ENCODE results near the gene RPS6KA3.
A peak's percentile ranks its signal among the peaks of the same experiment; 100 is the strongest.
"Not testable (repeated sequence)": the region's sequence is repeated elsewhere in the genome, so short reads cannot be mapped to it uniquely, and the experiment has no call there.

The RPS6KA3 gene

GRCh38 chrX:20271186-20271585 lies 4.5 kb upstream of the RPS6KA3 start:
- peaks cover 16% of the 10 kb centered on the region for H3K36me3 Mint-ChIP-seq
- no peak for DNase-seq (ENCODE audit: low spot score in 2 of 2)
- no peak for ATAC-seq
- H3K9me3 Mint-ChIP-seq, result no peaks in the 10 kb centered on the region
- H3K4me1 Mint-ChIP-seq, result peaks cover 5% of the 10 kb centered on the region
- no peak overlapping the region for H3K27ac Mint-ChIP-seq
- no peak overlapping the region for H3K4me3 Mint-ChIP-seq

GRCh38 chrX:20270562-20270890 lies 3.8 kb upstream of the RPS6KA3 start:
- H3K36me3 Mint-ChIP-seq, result peaks cover 22% of the 10 kb centered on the region
- H3K4me3 Mint-ChIP-seq, result no peak overlapping the region
- no peaks in the 10 kb centered on the region for H3K4me1 Mint-ChIP-seq
- no peak for DNase-seq (ENCODE audit: low spot score in 2 of 2)
- no peaks in the 10 kb centered on the region for H3K9me3 Mint-ChIP-seq
- no peak for ATAC-seq
- no peak overlapping the region for H3K27ac Mint-ChIP-seq

GRCh38 chrX:20269848-20270561 lies 3.3 kb upstream of the RPS6KA3 start:
- DNase-seq (ENCODE audit: low spot score in 2 of 2) (no peak), ATAC-seq (no peak)
- peaks cover 2% of the 10 kb centered on the region for H3K4me1 Mint-ChIP-seq
- no peak overlapping the region for H3K27ac Mint-ChIP-seq
- H3K4me3 Mint-ChIP-seq, result no peak overlapping the region
- peaks cover 28% of the 10 kb centered on the region for H3K36me3 Mint-ChIP-seq
- no peaks in the 10 kb centered on the region for H3K9me3 Mint-ChIP-seq

- ATAC-seq (no peak), DNase-seq (ENCODE audit: low spot score in 2 of 2) (peak in 1 of 2 donors; percentile 48)
- H3K36me3 Mint-ChIP-seq, result peaks cover 31% of the 10 kb centered on the region
- H3K27ac Mint-ChIP-seq, result peak overlapping the region; percentile 98
- H3K9me3 Mint-ChIP-seq, result no peaks in the 10 kb centered on the region
- peaks cover 10% of the 10 kb centered on the region for H3K4me1 Mint-ChIP-seq
- peak overlapping the region; percentile 81 for H3K4me3 Mint-ChIP-seq
These were observed 1.4 kb upstream of the RPS6KA3 start for GRCh38 chrX:20267931-20268701.

- no peak for DNase-seq (ENCODE audit: low spot score in 2 of 2)
- H3K27ac Mint-ChIP-seq, result peak overlapping the region; percentile 98
- H3K36me3 Mint-ChIP-seq, result peaks cover 31% of the 10 kb centered on the region
- H3K9me3 Mint-ChIP-seq, result no peaks in the 10 kb centered on the region
- peak overlapping the region; percentile 81 for H3K4me3 Mint-ChIP-seq
- peaks cover 11% of the 10 kb centered on the region for H3K4me1 Mint-ChIP-seq
- ATAC-seq, result no peak
These were observed 860 bp upstream of the RPS6KA3 start for GRCh38 chrX:20267607-20267930.

GRCh38 chrX:20265726-20266681 lies 705 bp downstream of the RPS6KA3 start:
- peak; percentile 29 for ATAC-seq
- Mint-ChIP-seq H3K4me1 (peaks cover 20% of the 10 kb centered on the region), H3K27ac (peak overlapping the region; percentile 98), H3K9me3 (no peaks in the 10 kb centered on the region), H3K36me3 (peaks cover 31% of the 10 kb centered on the region), H3K4me3 (peak overlapping the region; percentile 81)
- DNase-seq (ENCODE audit: low spot score in 2 of 2), result peak; percentile 7 to 71

GRCh38 chrX:20265221-20265725 lies 1.4 kb downstream of the RPS6KA3 start:
- ATAC-seq (peak; percentile 84), DNase-seq (ENCODE audit: low spot score in 2 of 2) (peak; percentile 33 to 81)
- no peaks in the 10 kb centered on the region for H3K9me3 Mint-ChIP-seq
- peak overlapping the region; percentile 81 for H3K4me3 Mint-ChIP-seq
- peak overlapping the region; percentile 98 for H3K27ac Mint-ChIP-seq
- H3K36me3 Mint-ChIP-seq, result peaks cover 31% of the 10 kb centered on the region
- peaks cover 26% of the 10 kb centered on the region for H3K4me1 Mint-ChIP-seq

- ATAC-seq (no peak), DNase-seq (ENCODE audit: low spot score in 2 of 2) (no peak)
- no peaks in the 10 kb centered on the region for H3K9me3 Mint-ChIP-seq
- H3K36me3 Mint-ChIP-seq, result peaks cover 37% of the 10 kb centered on the region
- peak overlapping the region; percentile 81 for H3K4me3 Mint-ChIP-seq
- H3K27ac Mint-ChIP-seq, result peak overlapping the region; percentile 83
- H3K4me1 Mint-ChIP-seq, result peaks cover 34% of the 10 kb centered on the region
These were observed 3.2 kb downstream of the RPS6KA3 start for GRCh38 chrX:20263474-20263873.

GRCh38 chrX:20260885-20261284 lies 5.8 kb downstream of the RPS6KA3 start:
- peaks cover 35% of the 10 kb centered on the region for H3K4me1 Mint-ChIP-seq
- peak overlapping the region; percentile 73 for H3K27ac Mint-ChIP-seq
- DNase-seq (ENCODE audit: low spot score in 2 of 2) (no peak), ATAC-seq (peak; percentile 53)
- H3K9me3 Mint-ChIP-seq, result no peaks in the 10 kb centered on the region
- peak overlapping the region; percentile 33 for H3K4me3 Mint-ChIP-seq
- H3K36me3 Mint-ChIP-seq, result peaks cover 27% of the 10 kb centered on the region

GRCh38 chrX:20254712-20255299 lies 11.9 kb downstream of the RPS6KA3 start:
- Mint-ChIP-seq H3K4me1 (peaks cover 35% of the 10 kb centered on the region), H3K9me3 (peaks cover 3% of the 10 kb centered on the region), H3K36me3 (peaks cover 56% of the 10 kb centered on the region), H3K27ac (no peak overlapping the region), H3K4me3 (no peak overlapping the region)
- ATAC-seq, result no peak
- no peak for DNase-seq (ENCODE audit: low spot score in 2 of 2)

GRCh38 chrX:20253232-20253543 lies 13.5 kb downstream of the RPS6KA3 start:
- Mint-ChIP-seq H3K4me1 (peaks cover 42% of the 10 kb centered on the region), H3K4me3 (peak overlapping the region; percentile 35)
- ATAC-seq, result no peak

GRCh38 chrX:20252381-20253231 lies 14.1 kb downstream of the RPS6KA3 start:
- DNase-seq (ENCODE audit: low spot score in 2 of 2) (peak; percentile 59 to 78), ATAC-seq (peak; percentile 99)
- H3K27ac Mint-ChIP-seq, result peak overlapping the region; percentile 89
- H3K4me3 Mint-ChIP-seq, result peak overlapping the region; percentile 35
- H3K4me1 Mint-ChIP-seq, result peaks cover 42% of the 10 kb centered on the region
- peaks cover 57% of the 10 kb centered on the region for H3K36me3 Mint-ChIP-seq
- H3K9me3 Mint-ChIP-seq, result peaks cover 3% of the 10 kb centered on the region

More at GRCh38 chrX:20253232-20253543, 13.5 kb downstream of the RPS6KA3 start:
- Mint-ChIP-seq H3K9me3 (peaks cover 3% of the 10 kb centered on the region), H3K27ac (no peak overlapping the region), H3K36me3 (peaks cover 57% of the 10 kb centered on the region)
- DNase-seq (ENCODE audit: low spot score in 2 of 2), result no peak

- DNase-seq (ENCODE audit: low spot score in 2 of 2) (no peak), ATAC-seq (no peak)
- peaks cover 3% of the 10 kb centered on the region for H3K9me3 Mint-ChIP-seq
- H3K4me3 Mint-ChIP-seq, result peak overlapping the region; percentile 35
- H3K4me1 Mint-ChIP-seq, result peaks cover 42% of the 10 kb centered on the region
- peaks cover 57% of the 10 kb centered on the region for H3K36me3 Mint-ChIP-seq
- peak overlapping the region; percentile 89 for H3K27ac Mint-ChIP-seq
These were observed 15.0 kb downstream of the RPS6KA3 start for GRCh38 chrX:20251691-20252090.

- peaks cover 42% of the 10 kb centered on the region for H3K36me3 Mint-ChIP-seq
- peaks cover 40% of the 10 kb centered on the region for H3K4me1 Mint-ChIP-seq
- not testable (repeated sequence) for ATAC-seq; DNase-seq (ENCODE audit: low spot score in 2 of 2); H3K27ac Mint-ChIP-seq; H3K4me3 Mint-ChIP-seq; H3K9me3 Mint-ChIP-seq
These were observed 16.6 kb downstream of the RPS6KA3 start for GRCh38 chrX:20250146-20250545.
